ENCODE measurements around the gene OR13J1.

- TF ChIP-seq, protein P1, sequence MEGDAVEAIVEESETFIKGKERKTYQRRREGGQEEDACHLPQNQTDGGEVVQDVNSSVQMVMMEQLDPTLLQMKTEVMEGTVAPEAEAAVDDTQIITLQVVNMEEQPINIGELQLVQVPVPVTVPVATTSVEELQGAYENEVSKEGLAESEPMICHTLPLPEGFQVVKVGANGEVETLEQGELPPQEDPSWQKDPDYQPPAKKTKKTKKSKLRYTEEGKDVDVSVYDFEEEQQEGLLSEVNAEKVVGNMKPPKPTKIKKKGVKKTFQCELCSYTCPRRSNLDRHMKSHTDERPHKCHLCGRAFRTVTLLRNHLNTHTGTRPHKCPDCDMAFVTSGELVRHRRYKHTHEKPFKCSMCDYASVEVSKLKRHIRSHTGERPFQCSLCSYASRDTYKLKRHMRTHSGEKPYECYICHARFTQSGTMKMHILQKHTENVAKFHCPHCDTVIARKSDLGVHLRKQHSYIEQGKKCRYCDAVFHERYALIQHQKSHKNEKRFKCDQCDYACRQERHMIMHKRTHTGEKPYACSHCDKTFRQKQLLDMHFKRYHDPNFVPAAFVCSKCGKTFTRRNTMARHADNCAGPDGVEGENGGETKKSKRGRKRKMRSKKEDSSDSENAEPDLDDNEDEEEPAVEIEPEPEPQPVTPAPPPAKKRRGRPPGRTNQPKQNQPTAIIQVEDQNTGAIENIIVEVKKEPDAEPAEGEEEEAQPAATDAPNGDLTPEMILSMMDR (IDR thresholded peaks at IDR 0.05), result no peak
- TF ChIP-seq POLR2A (IDR thresholded peaks at IDR 0.05) (no peak), POLR2AphosphoS5 (IDR thresholded peaks at IDR 0.05) (no peak), EP300 (IDR thresholded peaks at IDR 0.05) (no peak)
These were observed 21.9 kb upstream of the OR13J1 start for GRCh38 chr9:35892051-35892450.

All from suprapubic skin (tissue), 4 donors.